HL-60 (cell line): Measurements from ENCODE around the gene GNAT1.

Source experiments
- POLR2AphosphoS5 ChIP-seq: IDR thresholded peaks from 2 replicates; pipeline ENCODE4 v1.6.1; 2012; ENCODE audit warnings: low read depth
- TF ChIP-seq, protein P1 (sequence below): IDR thresholded peaks from one replicate; pipeline ENCODE4 v1.5.1; 2011; ENCODE audit warnings: low read length, control low read depth, inconsistent platforms; ENCODE audit not compliant: insufficient read depth
- TF ChIP-seq, protein P2 (sequence below): IDR thresholded peaks from 2 replicates; pipeline ENCODE4 v1.6.1; 2012; ENCODE audit warnings: low read depth; ENCODE audit not compliant: insufficient replicate concordance

DNA sequence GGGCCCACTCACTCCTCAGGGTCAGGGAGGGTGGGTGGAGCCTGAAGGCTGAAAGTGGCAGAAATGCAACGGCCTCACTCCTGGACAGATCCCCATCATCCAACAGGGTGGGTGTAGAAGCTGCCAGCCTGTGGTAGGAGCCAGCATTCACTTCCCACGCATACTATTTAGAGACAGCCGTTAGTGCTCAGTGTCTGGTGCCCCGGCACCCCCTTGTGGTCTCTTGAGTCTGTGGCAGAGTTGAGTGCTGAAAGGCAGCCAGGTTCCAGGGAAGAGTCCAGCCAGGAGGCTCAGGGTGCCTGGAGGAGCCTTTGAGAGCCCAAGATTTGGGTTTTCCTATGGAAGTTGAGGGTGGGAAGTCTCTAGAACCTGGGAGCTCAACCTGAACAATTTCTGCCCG lies 2.1 kb upstream of the GNAT1 start:
- TF ChIP-seq, protein P1, sequence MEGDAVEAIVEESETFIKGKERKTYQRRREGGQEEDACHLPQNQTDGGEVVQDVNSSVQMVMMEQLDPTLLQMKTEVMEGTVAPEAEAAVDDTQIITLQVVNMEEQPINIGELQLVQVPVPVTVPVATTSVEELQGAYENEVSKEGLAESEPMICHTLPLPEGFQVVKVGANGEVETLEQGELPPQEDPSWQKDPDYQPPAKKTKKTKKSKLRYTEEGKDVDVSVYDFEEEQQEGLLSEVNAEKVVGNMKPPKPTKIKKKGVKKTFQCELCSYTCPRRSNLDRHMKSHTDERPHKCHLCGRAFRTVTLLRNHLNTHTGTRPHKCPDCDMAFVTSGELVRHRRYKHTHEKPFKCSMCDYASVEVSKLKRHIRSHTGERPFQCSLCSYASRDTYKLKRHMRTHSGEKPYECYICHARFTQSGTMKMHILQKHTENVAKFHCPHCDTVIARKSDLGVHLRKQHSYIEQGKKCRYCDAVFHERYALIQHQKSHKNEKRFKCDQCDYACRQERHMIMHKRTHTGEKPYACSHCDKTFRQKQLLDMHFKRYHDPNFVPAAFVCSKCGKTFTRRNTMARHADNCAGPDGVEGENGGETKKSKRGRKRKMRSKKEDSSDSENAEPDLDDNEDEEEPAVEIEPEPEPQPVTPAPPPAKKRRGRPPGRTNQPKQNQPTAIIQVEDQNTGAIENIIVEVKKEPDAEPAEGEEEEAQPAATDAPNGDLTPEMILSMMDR = peak; percentile 46
- TF ChIP-seq, protein P2, sequence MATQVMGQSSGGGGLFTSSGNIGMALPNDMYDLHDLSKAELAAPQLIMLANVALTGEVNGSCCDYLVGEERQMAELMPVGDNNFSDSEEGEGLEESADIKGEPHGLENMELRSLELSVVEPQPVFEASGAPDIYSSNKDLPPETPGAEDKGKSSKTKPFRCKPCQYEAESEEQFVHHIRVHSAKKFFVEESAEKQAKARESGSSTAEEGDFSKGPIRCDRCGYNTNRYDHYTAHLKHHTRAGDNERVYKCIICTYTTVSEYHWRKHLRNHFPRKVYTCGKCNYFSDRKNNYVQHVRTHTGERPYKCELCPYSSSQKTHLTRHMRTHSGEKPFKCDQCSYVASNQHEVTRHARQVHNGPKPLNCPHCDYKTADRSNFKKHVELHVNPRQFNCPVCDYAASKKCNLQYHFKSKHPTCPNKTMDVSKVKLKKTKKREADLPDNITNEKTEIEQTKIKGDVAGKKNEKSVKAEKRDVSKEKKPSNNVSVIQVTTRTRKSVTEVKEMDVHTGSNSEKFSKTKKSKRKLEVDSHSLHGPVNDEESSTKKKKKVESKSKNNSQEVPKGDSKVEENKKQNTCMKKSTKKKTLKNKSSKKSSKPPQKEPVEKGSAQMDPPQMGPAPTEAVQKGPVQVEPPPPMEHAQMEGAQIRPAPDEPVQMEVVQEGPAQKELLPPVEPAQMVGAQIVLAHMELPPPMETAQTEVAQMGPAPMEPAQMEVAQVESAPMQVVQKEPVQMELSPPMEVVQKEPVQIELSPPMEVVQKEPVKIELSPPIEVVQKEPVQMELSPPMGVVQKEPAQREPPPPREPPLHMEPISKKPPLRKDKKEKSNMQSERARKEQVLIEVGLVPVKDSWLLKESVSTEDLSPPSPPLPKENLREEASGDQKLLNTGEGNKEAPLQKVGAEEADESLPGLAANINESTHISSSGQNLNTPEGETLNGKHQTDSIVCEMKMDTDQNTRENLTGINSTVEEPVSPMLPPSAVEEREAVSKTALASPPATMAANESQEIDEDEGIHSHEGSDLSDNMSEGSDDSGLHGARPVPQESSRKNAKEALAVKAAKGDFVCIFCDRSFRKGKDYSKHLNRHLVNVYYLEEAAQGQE = no peak
- no peak for TF ChIP-seq POLR2AphosphoS5
